AG09309 (cell line): ENCODE results near the gene TMEM256.

Source experiments
- DNase-seq: peaks from one replicate; pipeline ENCODE4 v3.0.0-alpha.2; 2010; ENCODE audit warnings: low read depth
- H3K4me3 ChIP-seq: 2 replicates; pipeline ENCODE4 v1.5.1; 2011; ENCODE audit warnings: mild to moderate bottlenecking, low read depth, low read length, moderate library complexity; ENCODE audit not compliant: control insufficient read depth
- TF ChIP-seq, protein P1 (sequence below): IDR thresholded peaks from 2 replicates; pipeline ENCODE4 v1.5.1; 2011; ENCODE audit warnings: mild to moderate bottlenecking, low read depth, low read length, inconsistent platforms; ENCODE audit not compliant: insufficient read depth, control insufficient read depth; ENCODE audit errors: missing control alignments

The TMEM256 gene

DNA sequence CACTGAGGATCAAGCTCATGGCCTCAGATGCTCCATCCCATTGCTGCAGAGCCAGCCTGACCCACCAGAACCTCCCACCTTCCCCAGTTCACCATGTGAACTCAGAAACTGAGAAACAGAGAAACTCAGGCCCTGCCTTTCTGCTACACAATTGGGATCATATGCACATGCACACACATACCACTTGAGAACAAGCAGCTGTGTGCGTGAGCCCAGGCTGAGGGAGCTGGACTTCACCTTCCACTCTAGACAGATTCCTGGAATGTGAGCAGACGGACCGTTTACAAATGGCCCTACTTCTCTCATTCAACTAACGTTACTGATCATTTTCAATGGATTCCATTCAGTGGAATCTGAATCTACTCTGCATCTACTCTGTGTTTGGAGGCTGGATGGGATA lies 19.8 kb upstream of the TMEM256 start:
- TF ChIP-seq, protein P1, sequence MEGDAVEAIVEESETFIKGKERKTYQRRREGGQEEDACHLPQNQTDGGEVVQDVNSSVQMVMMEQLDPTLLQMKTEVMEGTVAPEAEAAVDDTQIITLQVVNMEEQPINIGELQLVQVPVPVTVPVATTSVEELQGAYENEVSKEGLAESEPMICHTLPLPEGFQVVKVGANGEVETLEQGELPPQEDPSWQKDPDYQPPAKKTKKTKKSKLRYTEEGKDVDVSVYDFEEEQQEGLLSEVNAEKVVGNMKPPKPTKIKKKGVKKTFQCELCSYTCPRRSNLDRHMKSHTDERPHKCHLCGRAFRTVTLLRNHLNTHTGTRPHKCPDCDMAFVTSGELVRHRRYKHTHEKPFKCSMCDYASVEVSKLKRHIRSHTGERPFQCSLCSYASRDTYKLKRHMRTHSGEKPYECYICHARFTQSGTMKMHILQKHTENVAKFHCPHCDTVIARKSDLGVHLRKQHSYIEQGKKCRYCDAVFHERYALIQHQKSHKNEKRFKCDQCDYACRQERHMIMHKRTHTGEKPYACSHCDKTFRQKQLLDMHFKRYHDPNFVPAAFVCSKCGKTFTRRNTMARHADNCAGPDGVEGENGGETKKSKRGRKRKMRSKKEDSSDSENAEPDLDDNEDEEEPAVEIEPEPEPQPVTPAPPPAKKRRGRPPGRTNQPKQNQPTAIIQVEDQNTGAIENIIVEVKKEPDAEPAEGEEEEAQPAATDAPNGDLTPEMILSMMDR: no peak
- H3K4me3 ChIP-seq: no peak overlapping the region
- no peak for DNase-seq

DNA sequence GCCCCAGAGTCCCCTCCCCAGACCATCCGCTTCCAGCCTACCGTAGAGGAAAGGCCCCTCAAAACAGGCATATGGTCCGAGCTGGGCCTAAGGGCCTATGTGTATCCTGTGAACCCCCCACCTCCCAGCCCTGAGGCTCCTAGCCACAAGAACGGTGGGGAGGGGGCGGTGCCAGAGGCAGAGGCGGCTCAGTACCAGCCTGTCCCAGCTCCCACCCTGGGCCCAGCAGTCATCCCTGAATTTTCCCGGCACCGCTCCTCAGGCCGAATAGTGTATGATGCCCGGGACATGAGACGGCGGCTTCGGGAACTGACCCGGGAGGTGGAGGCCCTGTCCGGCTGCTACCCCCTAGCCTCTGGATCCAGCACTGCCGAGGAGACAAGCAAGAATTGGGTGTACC lies 17.3 kb upstream of the TMEM256 start:
- H3K4me3 ChIP-seq: no peak overlapping the region
- TF ChIP-seq, protein P1: no peak
- DNase-seq: no peak

DNA sequence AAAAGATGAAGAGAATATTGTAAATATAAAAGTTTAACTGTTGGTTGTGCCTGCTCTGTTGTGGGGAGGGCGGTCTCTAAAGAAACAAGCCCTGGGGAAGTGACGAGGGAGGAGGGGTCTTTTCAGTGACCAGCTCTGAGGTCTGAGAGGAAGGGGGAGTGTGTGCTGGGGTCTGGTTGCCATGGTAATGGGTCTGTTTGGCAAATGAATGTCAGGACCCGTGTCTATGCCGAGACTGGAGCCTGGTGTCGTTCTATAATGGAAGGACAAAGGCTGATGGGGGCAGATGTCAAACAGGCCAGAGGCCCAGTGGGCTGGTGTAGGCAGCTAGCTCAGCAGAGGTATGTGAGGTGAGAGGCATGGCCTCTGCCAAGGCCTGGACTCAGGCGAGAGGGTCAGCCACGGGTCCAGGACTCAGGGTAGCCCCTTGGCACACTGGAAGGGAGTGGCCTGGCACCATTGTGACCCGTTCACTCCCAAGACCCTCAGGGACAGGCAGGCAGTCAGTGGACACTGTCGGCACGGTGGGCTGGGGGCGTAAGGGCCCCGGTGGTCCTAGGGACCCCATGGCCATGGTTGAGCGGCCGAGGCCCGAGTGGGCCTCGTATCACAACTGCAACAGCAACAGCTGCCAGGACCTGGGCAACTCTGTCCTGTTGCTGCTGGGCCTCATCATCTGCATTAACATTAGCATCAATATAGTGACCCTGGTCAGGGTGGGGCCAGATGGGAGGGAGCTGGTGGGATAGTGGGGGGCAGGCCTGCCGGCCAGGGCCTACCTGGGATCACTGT lies 16.1 kb upstream of the TMEM256 start, which contains the start of gene SPEM1:
Gene SPEM1, plus strand, starts transcription at position 506 of the 792 bp plus-strand sequence. Its CDS starts 61 bp downstream, at position 567.
- TF ChIP-seq, protein P1: no peak
- no peak within 1 kb of the TSS for H3K4me3 ChIP-seq
- DNase-seq: no peak

DNA sequence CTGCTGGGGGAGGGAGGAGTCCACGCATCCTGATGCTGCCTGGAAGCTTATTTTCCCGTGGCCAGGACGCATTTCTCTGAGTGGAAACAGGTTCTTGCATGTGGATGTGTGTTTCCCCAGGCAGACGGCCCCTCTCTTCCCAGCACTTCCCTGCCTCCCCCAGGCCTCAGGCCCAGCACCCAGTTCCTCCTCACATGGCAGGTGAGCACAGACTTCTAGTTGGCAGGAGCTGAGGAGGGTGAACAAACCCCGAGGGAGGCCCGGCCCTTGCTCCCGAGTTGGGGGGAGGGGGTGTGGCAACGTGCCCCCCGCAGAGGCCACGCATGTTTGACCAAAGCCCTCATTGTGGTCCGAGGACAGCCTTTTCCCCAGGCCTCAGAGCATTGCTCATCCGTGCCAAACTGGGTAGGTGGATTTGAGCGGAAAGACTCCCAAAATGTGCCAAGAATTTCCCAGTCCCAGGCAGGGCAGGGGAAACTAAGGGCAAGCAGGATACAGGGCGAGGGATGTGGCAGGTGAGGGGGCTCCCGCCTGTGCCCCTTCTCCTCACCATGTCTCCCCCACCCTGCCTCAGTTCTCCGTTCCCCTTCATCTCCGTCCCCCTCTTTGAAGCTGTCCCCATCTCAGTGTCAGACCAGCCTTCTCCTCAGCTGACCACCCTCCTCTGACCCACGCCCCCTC lies 14.7 kb upstream of the TMEM256 start:
- H3K4me3 ChIP-seq: no peak overlapping the region
- DNase-seq: no peak
- TF ChIP-seq, protein P1: no peak

DNA sequence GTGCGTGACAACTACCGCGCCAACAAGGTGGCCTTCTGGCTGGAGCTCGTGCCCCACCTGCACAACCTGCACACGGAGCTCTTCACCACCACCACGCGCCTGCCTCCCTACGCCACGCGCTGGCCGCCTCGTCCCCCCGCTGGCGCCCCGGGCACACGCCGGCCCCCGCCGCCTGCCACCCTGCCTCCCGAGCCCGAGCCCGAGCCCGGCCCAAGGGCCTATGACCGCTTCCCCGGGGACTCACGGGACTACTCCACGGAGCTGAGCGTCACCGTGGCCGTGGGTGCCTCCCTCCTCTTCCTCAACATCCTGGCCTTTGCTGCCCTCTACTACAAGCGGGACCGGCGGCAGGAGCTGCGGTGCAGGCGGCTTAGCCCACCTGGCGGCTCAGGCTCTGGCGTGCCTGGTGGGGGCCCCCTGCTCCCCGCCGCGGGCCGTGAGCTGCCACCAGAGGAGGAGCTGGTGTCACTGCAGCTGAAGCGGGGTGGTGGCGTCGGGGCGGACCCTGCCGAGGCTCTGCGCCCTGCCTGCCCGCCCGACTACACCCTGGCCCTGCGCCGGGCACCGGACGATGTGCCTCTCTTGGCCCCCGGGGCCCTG lies 13.3 kb upstream of the TMEM256 start:
- no peak for DNase-seq
- TF ChIP-seq, protein P1: no peak
- H3K4me3 ChIP-seq: no peak overlapping the region

DNA sequence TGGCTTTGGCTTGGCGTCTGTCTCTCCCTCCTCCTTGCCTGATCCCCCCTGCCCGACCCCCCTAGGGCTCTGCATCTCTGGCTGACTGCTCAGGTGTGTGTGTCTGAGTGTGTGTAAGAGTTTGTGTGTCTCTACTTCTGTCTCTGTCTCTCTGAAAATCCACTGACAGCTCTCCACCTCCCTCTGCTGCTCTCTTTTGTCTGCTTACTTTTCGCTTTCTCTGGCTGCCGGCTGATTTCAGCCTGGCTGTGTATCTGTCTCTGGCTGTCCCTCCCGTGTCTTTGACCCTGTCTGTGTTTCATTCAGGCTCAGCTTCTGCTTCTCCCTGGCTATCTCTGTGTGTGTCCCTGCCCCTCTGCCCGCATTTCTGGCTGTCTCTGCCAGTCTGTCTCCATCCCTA lies 12.4 kb upstream of the TMEM256 start:
- TF ChIP-seq, protein P1: no peak
- DNase-seq: no peak
- no peak overlapping the region for H3K4me3 ChIP-seq
